Left renal cortex interstitium (tissue), 4 donors: ENCODE results near the gene TYW1B. TPM values are rescaled to one million over a fixed set of nuclear protein-coding genes. Genes with fewer than 3 reads are reported as not detected.
"Not testable (repeated sequence)": the region's sequence is repeated elsewhere in the genome, so short reads cannot be mapped to it uniquely, and the experiment has no call there.

Source experiments
- DNase-seq, 4 donors: peaks; one replicate each; pipeline ENCODE4 v3.0.0-alpha.2; 2013; ENCODE audit warnings: low read depth in 4 of 4, low spot score in 2 of 4, missing footprints in 1 of 4
- polyA plus RNA-seq, 4 donors: library from polyadenylated mRNA; unstranded; fragments of 120-200 nt; gene quantifications; one replicate each; pipeline ENCODE4 v1.2.1, GENCODE V29; 2013; ENCODE audit not compliant: insufficient read length in 4 of 4

TYW1B gene
- polyA plus RNA-seq = 1 to 10 TPM; 2.5 to 8.1 (median 3.7) TPM

GRCh38 chr7:72827839-72828591 is at the start of gene TYW1B:
TSS of gene TYW1B (minus strand) at chr7:72828200. CDS start at chr7:72828075, 125 bp downstream.
- DNase-seq = peak; percentile 91 to 97 (median 96)

GRCh38 chr7:72867591-72867990 is 39.6 kb upstream of the TYW1B start:
- DNase-seq = not testable (repeated sequence)

GRCh38 chr7:72858846-72859400 is 30.9 kb upstream of the TYW1B start:
- DNase-seq = not testable (repeated sequence)

- DNase-seq = not testable (repeated sequence)
These were observed 29.9 kb upstream of the TYW1B start for GRCh38 chr7:72857925-72858324.

- DNase-seq = not testable (repeated sequence)
These were observed 27.3 kb upstream of the TYW1B start for GRCh38 chr7:72855261-72855660.

GRCh38 chr7:72852937-72853336 is 24.9 kb upstream of the TYW1B start:
- not testable (repeated sequence) for DNase-seq

GRCh38 chr7:72850746-72851145 is 22.7 kb upstream of the TYW1B start:
- not testable (repeated sequence) for DNase-seq

GRCh38 chr7:72844146-72844545 is 16.1 kb upstream of the TYW1B start:
- not testable (repeated sequence) for DNase-seq

GRCh38 chr7:72843166-72843565 is 15.2 kb upstream of the TYW1B start:
- not testable (repeated sequence) for DNase-seq

GRCh38 chr7:72840966-72841511 is 13.0 kb upstream of the TYW1B start:
- DNase-seq = not testable (repeated sequence)

GRCh38 chr7:72838315-72838714 is 10.3 kb upstream of the TYW1B start:
- DNase-seq = not testable (repeated sequence)

- DNase-seq = not testable (repeated sequence)
These were observed 9.3 kb upstream of the TYW1B start for GRCh38 chr7:72837291-72837690.

- not testable (repeated sequence) for DNase-seq
These were observed 2.6 kb upstream of the TYW1B start for GRCh38 chr7:72830567-72830966.

- DNase-seq = peak; percentile 29 to 47 (median 36)
These were observed 1.8 kb upstream of the TYW1B start for GRCh38 chr7:72829687-72830354.

- peak; percentile 90 to 96 (median 94) for DNase-seq
These were observed 1.3 kb upstream of the TYW1B start for GRCh38 chr7:72829291-72829686.

- DNase-seq = peak in 1 of 4 donors; percentile 1
These were observed 4.0 kb downstream of the TYW1B start for GRCh38 chr7:72823765-72824732.

GRCh38 chr7:72822497-72822896 is 5.5 kb downstream of the TYW1B start:
- not testable (repeated sequence) for DNase-seq

GRCh38 chr7:72818663-72819361 is 9.2 kb downstream of the TYW1B start:
- DNase-seq = not testable (repeated sequence)

- DNase-seq = not testable (repeated sequence)
These were observed 10.3 kb downstream of the TYW1B start for GRCh38 chr7:72817661-72818060.
